Measurements from ENCODE around the gene DAB2IP. TPM values are rescaled to one million over a fixed set of nuclear protein-coding genes. Genes with fewer than 3 reads are reported as not detected.

The DAB2IP gene
- total and polyA plus RNA-seq, 2 experiments from 2014 or later = 8.9 to 42.8 TPM

DNA sequence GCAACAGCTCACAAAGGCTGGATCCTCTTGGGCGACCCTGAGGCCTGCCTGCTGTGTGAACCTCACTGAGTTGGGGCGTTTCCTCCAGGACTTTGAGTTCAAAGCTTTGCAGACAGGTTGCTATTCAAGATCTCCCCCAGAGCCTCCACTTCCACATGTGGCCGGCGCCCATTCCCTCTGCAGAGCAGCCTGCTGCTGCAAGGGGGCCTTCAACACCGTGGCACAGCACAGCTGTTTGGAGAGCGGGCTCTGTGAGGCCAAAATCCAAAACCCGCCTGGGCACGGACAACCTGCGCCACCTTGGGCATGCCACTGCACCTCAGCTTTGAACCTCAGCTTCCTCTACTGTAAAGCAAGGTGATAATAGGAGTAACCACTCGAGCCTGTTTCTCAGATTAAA, 160.3 kb downstream of the DAB2IP start:
- H3K9me2 ChIP-seq (ENCODE audit: insufficient read depth) = no peaks in the 10 kb centered on the region
- peak overlapping the region; percentile 43; the same call in 1 of the 2 replicates for H2AFZ ChIP-seq
- H3K9me3 Mint-ChIP-seq = no peaks in the 10 kb centered on the region
- no peak for ATAC-seq
- no peak overlapping the region for H3K27ac ChIP-seq (ENCODE audit: low read depth)
- no peaks in the 10 kb centered on the region for H3K27me3 ChIP-seq (ENCODE audit: insufficient read depth)
- 0 out of 2 replicates have a peak, but pooled peaks cover 5% of the 10 kb centered on the region for H3F3A ChIP-seq (replicated peaks; ENCODE audit: low read depth)
- peaks cover 36% of the 10 kb centered on the region for H3K4me1 Mint-ChIP-seq
- no peaks in the 10 kb centered on the region for H4K20me1 ChIP-seq (replicated peaks; ENCODE audit: insufficient read depth)
- no peak overlapping the region for H3K4me3 ChIP-seq
- no peak overlapping the region for H3K27ac Mint-ChIP-seq
- no peaks in the 10 kb centered on the region for H3K36me3 Mint-ChIP-seq (ENCODE audit: low read depth)
- H3K4me2 ChIP-seq = no peak overlapping the region
- no peak for DNase-seq (ENCODE audit: low spot score)
- no peak overlapping the region for H3K4me3 Mint-ChIP-seq
- H3K36me3 ChIP-seq (ENCODE audit: insufficient read depth) = no peaks in the 10 kb centered on the region
- TF ChIP-seq CREB1 (CRISPR knock-in tag; IDR thresholded peaks at IDR 0.05; ENCODE audit: low read depth) = no peak
- no peak for TF ChIP-seq EZH2phosphoT487 (IDR thresholded peaks at IDR 0.05; ENCODE audit: unreplicated experiment)
- no peak for TF ChIP-seq EZH2 (IDR thresholded peaks at IDR 0.05; ENCODE audit: low read depth, unreplicated experiment)
- peaks cover 15% of the 10 kb centered on the region for H3K27me3 Mint-ChIP-seq (ENCODE audit: insufficient read depth, low read depth, poor library complexity)
- no peaks in the 10 kb centered on the region for H3K79me2 ChIP-seq (replicated peaks; ENCODE audit: insufficient read depth)
- H3K4me1 ChIP-seq (ENCODE audit: insufficient read depth) = peaks cover 4% of the 10 kb centered on the region; the same call in 1 of the 2 replicates

DNA sequence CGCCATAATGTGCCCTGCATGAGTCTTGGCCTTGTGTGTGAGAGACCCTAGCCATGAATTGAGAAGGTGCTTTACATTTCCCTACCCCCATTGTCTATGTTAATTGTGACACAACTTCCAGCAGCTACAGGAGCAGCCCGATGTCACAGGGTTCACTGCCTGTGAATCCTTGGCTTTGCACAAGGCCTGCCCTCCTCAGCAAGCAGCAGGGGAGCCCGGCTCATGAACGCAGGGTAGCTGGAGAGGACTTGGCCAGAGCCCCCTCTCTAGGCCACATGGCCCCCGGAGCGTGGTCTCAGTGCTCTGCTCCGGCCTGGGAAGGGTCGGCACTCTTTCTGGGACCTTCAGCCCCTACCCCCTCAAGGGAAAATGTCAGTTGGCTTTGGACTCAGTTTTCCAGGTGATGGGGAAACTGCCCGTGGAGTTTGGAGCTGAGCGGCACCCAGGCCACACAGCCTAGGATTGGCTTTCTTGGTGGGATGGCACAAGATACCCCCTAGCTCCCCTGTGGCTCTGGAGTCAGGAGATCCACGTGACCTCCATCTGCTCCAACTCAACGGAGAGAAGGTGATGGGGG, 160.8 kb downstream of the DAB2IP start:
- H3K27ac Mint-ChIP-seq = no peak overlapping the region
- peaks cover 9% of the 10 kb centered on the region for H3K4me1 ChIP-seq (ENCODE audit: insufficient read depth)

DNA sequence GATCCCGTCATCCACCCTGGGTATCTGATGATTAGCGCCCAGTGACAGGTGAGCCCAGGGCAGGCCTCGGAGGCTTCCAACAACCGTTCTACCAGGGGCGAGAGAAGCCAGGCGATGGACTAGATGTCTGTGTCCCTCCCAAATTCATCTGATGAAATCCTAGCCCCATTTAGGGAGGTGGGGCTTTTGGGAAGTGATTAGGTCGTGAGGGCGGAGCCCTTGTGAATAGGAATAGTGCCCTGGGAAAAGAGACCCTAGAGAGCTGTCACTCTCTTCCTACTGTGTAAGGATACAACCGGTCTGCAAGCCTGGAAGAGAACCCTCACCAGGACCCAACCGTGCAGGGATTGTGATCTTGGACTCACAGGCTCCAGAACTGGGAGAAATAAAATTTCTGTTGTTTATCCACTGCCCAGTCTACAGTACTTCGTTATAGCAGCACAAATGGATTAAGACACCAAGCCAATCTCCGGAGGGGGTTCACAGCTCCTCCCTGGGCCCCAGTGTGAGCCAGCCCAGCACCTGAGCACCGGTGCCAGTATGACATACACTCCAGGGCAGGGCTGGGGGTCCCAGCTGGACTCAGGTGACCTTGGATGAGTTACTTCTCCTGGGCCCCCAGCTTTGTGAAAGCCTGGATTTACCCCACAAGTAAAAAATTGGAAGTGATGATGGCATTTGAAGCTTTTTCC, 162.2 kb downstream of the DAB2IP start:
- peak; percentile 30; the same call in 2 of the 3 replicates for ATAC-seq
- no peak for DNase-seq (ENCODE audit: low spot score)
- no peak overlapping the region for H3K4me3 ChIP-seq
- Mint-ChIP-seq H3K4me1 (peaks cover 55% of the 10 kb centered on the region), H3K27ac (no peak overlapping the region), H3K9me3 (no peaks in the 10 kb centered on the region), H3K36me3 (ENCODE audit: low read depth) (no peaks in the 10 kb centered on the region), H3K4me3 (no peak overlapping the region), H3K27me3 (ENCODE audit: insufficient read depth, low read depth, poor library complexity) (peaks cover 28% of the 10 kb centered on the region)
- H3K4me1 ChIP-seq (ENCODE audit: insufficient read depth) = peaks cover 14% of the 10 kb centered on the region
- no peaks in the 10 kb centered on the region for H3K27me3 ChIP-seq (ENCODE audit: insufficient read depth)
- 0 out of 2 replicates have a peak overlapping the region, but pooled peaks have one; percentile 23 for H2AFZ ChIP-seq
- H3F3A ChIP-seq (replicated peaks; ENCODE audit: low read depth) = 0 out of 2 replicates have a peak, but pooled peaks cover 11% of the 10 kb centered on the region
- no peaks in the 10 kb centered on the region for H4K20me1 ChIP-seq (replicated peaks; ENCODE audit: insufficient read depth)
- H3K79me2 ChIP-seq (replicated peaks; ENCODE audit: insufficient read depth) = no peaks in the 10 kb centered on the region
- H3K36me3 ChIP-seq (ENCODE audit: insufficient read depth) = no peaks in the 10 kb centered on the region
- no peaks in the 10 kb centered on the region for H3K9me2 ChIP-seq (ENCODE audit: insufficient read depth)
- 0 out of 2 replicates have a peak overlapping the region, but pooled peaks have one; percentile 43 for H3K4me2 ChIP-seq
- H3K27ac ChIP-seq (ENCODE audit: low read depth) = no peak overlapping the region
- no peak for TF ChIP-seq JUNB (IDR thresholded peaks at IDR 0.05; ENCODE audit: unreplicated experiment)
- TF ChIP-seq POLR2AphosphoS5 (IDR thresholded peaks at IDR 0.05; ENCODE audit: low read depth) = no peak
- no peak for TF ChIP-seq STAT1 (IDR thresholded peaks at IDR 0.05; ENCODE audit: unreplicated experiment)
- TF ChIP-seq, protein P1, sequence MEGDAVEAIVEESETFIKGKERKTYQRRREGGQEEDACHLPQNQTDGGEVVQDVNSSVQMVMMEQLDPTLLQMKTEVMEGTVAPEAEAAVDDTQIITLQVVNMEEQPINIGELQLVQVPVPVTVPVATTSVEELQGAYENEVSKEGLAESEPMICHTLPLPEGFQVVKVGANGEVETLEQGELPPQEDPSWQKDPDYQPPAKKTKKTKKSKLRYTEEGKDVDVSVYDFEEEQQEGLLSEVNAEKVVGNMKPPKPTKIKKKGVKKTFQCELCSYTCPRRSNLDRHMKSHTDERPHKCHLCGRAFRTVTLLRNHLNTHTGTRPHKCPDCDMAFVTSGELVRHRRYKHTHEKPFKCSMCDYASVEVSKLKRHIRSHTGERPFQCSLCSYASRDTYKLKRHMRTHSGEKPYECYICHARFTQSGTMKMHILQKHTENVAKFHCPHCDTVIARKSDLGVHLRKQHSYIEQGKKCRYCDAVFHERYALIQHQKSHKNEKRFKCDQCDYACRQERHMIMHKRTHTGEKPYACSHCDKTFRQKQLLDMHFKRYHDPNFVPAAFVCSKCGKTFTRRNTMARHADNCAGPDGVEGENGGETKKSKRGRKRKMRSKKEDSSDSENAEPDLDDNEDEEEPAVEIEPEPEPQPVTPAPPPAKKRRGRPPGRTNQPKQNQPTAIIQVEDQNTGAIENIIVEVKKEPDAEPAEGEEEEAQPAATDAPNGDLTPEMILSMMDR (conservative IDR thresholded peaks at IDR 0.05; ENCODE audit: low read depth in 2 of 2) = no peak

More for the DNA sequence above, 160.8 kb downstream of the DAB2IP start:
- no peaks in the 10 kb centered on the region for H3K79me2 ChIP-seq (replicated peaks; ENCODE audit: insufficient read depth)
- no peaks in the 10 kb centered on the region for H3K9me3 Mint-ChIP-seq
- H3K9me2 ChIP-seq (ENCODE audit: insufficient read depth) = no peaks in the 10 kb centered on the region
- H3K4me3 ChIP-seq = no peak overlapping the region
- H3K36me3 Mint-ChIP-seq (ENCODE audit: low read depth) = no peaks in the 10 kb centered on the region
- peaks cover 17% of the 10 kb centered on the region for H3K27me3 Mint-ChIP-seq (ENCODE audit: insufficient read depth, low read depth, poor library complexity)
- no peak for DNase-seq (ENCODE audit: low spot score)
- 0 out of 2 replicates have a peak, but pooled peaks cover 9% of the 10 kb centered on the region for H3F3A ChIP-seq (replicated peaks; ENCODE audit: low read depth)
- no peak overlapping the region for H3K4me2 ChIP-seq
- no peak for ATAC-seq
- H3K36me3 ChIP-seq (ENCODE audit: insufficient read depth) = no peaks in the 10 kb centered on the region
- H3K27me3 ChIP-seq (ENCODE audit: insufficient read depth) = no peaks in the 10 kb centered on the region
- H3K4me3 Mint-ChIP-seq = no peak overlapping the region
- peak overlapping the region; percentile 43 for H2AFZ ChIP-seq
- TF ChIP-seq JUNB (IDR thresholded peaks at IDR 0.05; ENCODE audit: unreplicated experiment) (no peak), EZH2 (IDR thresholded peaks at IDR 0.05; ENCODE audit: low read depth, unreplicated experiment) (no peak), EZH2phosphoT487 (IDR thresholded peaks at IDR 0.05; ENCODE audit: unreplicated experiment) (no peak), NANOG (IDR thresholded peaks at IDR 0.05; ENCODE audit: borderline replicate concordance) (no peak)
- TF ChIP-seq, protein P2, sequence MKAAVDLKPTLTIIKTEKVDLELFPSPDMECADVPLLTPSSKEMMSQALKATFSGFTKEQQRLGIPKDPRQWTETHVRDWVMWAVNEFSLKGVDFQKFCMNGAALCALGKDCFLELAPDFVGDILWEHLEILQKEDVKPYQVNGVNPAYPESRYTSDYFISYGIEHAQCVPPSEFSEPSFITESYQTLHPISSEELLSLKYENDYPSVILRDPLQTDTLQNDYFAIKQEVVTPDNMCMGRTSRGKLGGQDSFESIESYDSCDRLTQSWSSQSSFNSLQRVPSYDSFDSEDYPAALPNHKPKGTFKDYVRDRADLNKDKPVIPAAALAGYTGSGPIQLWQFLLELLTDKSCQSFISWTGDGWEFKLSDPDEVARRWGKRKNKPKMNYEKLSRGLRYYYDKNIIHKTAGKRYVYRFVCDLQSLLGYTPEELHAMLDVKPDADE (IDR thresholded peaks at IDR 0.05) = no peak
- H3K27ac ChIP-seq (ENCODE audit: low read depth) = no peak overlapping the region
- H3K4me1 Mint-ChIP-seq = peaks cover 41% of the 10 kb centered on the region
- no peaks in the 10 kb centered on the region for H4K20me1 ChIP-seq (replicated peaks; ENCODE audit: insufficient read depth)

Measured in GM23338 (cell line).